ENCODE data around the gene NNMT.

The NNMT gene

DNA sequence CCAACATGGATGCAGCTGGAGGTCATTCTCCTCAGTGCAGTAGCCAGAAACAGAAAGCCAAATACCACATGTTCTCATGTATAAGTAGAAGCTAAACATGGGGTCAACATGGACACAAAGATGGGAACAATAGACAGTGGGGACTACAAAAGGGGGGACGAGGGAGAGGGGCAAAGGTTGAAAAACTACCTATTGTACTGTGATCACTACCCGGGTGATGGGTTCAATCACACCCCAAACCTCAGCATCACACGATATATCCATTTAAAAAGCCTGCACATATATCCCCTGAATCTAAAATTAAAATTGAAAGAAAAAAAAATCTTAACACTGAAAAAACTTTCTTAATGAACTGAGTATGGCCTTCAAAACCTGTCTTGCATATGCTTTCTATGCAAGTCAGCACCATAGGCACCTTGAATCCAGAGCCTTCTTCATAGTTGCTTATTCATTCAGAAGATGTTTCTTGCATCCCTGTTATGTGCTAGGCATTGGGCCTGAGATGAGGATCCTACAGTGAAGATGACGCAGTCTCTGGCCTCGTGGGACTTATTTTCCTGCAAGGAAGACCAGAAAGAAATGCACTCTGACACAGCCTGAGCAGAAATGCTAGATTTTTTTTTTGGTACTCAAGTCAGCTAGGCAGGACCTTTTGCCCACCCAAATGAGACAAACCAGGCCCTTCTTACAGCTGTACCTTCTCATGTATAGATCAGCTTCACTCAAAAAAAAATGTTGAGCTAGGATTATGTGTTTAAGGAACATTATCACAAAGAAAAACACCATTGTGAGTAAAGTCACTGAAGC lies 21.0 kb downstream of the NNMT start:
- H3K27ac ChIP-seq = peak overlapping the region; percentile 50 to 83

DNA sequence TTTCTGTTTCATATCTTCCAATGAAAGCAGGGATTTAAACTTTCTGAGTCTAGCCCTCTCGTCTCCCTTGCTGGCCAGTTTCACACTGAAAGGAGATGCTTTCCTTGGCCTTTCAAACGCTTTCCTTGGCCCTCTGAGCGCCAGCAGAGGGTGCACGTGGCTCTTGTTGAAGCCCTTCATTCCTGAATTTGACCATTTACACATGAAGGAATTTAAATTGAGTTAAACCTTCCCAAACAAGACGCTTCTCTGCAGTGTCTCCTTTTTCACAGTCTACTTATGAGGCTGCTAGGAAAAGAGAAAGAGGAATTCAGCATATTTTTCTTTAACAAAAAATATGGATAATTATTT lies 21.6 kb downstream of the NNMT start:
- peak overlapping the region; percentile 50 to 83 for H3K27ac ChIP-seq

More for the DNA sequence above, 21.0 kb downstream of the NNMT start:
- no peaks in the 10 kb centered on the region for H3K27me3 ChIP-seq
- H3K36me3 ChIP-seq = peaks cover 35 to 53% (median 46%) of the 10 kb centered on the region in 3 donors
- DNase-seq = peak in 1 of 2 donors; percentile 61
- no peak overlapping the region for H3K4me3 ChIP-seq
- peaks cover 4 to 98% (median 67%) of the 10 kb centered on the region in 4 donors for H3K4me1 ChIP-seq
- TF ChIP-seq CTCF (IDR thresholded peaks at IDR 0.05) = no peak
- intact Hi-C loops (cut with DNase I; ENCODE audit: low total_unique reads) = no loop called here
- H3K9me3 ChIP-seq = no peaks in the 10 kb centered on the region

GRCh38 chr11:114318361-114318760 lies 22.2 kb downstream of the NNMT start:
- no peak for TF ChIP-seq CTCF (IDR thresholded peaks at IDR 0.05)
- Histone ChIP-seq H3K27me3 (no peaks in the 10 kb centered on the region), H3K4me1 (peaks cover 4 to 94% (median 63%) of the 10 kb centered on the region in 4 donors), H3K27ac (peak overlapping the region; percentile 50 to 83), H3K9me3 (no peaks in the 10 kb centered on the region), H3K36me3 (peaks cover 23 to 41% (median 34%) of the 10 kb centered on the region in 3 donors), H3K4me3 (no peak overlapping the region)
- intact Hi-C loops (cut with DNase I; ENCODE audit: low total_unique reads) = no loop called here
- no peak for DNase-seq

More for the DNA sequence above, 21.6 kb downstream of the NNMT start:
- intact Hi-C loops (cut with DNase I; ENCODE audit: low total_unique reads) = no loop called here
- Histone ChIP-seq H3K4me1 (peaks cover 4 to 98% (median 66%) of the 10 kb centered on the region in 4 donors), H3K9me3 (no peaks in the 10 kb centered on the region), H3K27me3 (no peaks in the 10 kb centered on the region), H3K36me3 (peaks cover 29 to 47% (median 40%) of the 10 kb centered on the region in 3 donors), H3K4me3 (no peak overlapping the region)
- peak; percentile 19 to 37 for TF ChIP-seq CTCF (IDR thresholded peaks at IDR 0.05)
- peak; percentile 51 to 80 for DNase-seq

DNA sequence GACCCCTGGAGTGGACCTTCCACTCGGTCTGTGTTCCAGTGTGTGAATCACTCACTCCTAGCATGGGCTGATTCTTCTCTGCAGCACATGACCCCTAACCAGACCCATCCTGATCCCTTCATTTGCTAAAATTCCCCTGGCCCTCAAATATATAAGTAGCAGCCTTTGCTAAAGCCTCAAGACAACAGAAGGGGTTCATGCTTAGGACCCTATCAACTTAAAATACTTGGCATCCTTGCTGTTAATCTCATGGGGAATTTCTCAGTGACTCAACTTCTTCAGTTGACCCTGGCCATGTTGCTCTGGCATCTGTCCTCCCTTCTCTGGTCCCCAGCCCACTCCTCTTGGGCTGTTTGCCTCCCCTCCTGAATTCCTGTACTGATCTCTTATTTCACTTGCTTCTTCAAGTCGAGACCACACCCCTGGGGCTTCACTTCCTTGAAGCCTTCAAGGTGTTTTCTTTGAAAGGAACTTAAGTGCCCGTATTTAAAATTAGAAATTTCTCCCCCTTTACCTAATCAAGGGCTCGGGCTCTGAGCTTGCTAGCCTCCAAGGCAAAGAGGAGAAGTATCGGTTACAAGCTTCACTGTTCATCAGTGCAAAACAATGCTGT lies 23.6 kb downstream of the NNMT start:
- H3K27me3 ChIP-seq = no peaks in the 10 kb centered on the region
- peak overlapping the region; percentile 78 to 83 for H3K27ac ChIP-seq
- no peak overlapping the region for H3K4me3 ChIP-seq
- H3K9me3 ChIP-seq = no peaks in the 10 kb centered on the region
- intact Hi-C loops (cut with DNase I; ENCODE audit: low total_unique reads) = no loop called here
- DNase-seq = no peak
- peaks cover 4 to 80% (median 60%) of the 10 kb centered on the region in 4 donors for H3K4me1 ChIP-seq
- TF ChIP-seq CTCF (IDR thresholded peaks at IDR 0.05) = no peak
- H3K36me3 ChIP-seq = peaks cover 9 to 26% (median 19%) of the 10 kb centered on the region in 3 donors

GRCh38 chr11:114321621-114322257 lies 25.5 kb downstream of the NNMT start:
- Histone ChIP-seq H3K27me3 (no peaks in the 10 kb centered on the region), H3K9me3 (no peaks in the 10 kb centered on the region), H3K4me3 (no peak overlapping the region), H3K36me3 (peaks cover 0 to 7% (median 1%) of the 10 kb centered on the region in 3 donors), H3K4me1 (peaks cover 4 to 61% (median 47%) of the 10 kb centered on the region in 4 donors), H3K27ac (peak overlapping the region; percentile 78 to 83)
- intact Hi-C loops (cut with DNase I; ENCODE audit: low total_unique reads) = no loop called here
- peak; percentile 68 to 90 for DNase-seq
- no peak for TF ChIP-seq CTCF (IDR thresholded peaks at IDR 0.05)
